SJSA1 (cell line): Measurements from ENCODE around the gene MEIKIN. TPM values are rescaled to one million over a fixed set of nuclear protein-coding genes. Genes with fewer than 3 reads are reported as not detected.
"Not testable (repeated sequence)": the region's sequence is repeated elsewhere in the genome, so short reads cannot be mapped to it uniquely, and the experiment has no call there.

Source experiments
- DNase-seq, 2 experiments: peaks; one replicate each; pipeline ENCODE4 v3.0.0-alpha.2; 2015 to 2020; ENCODE audit warnings: low spot score in 2 of 2, low read depth in 1 of 2
- H3K27ac ChIP-seq: fragments of 250-450 bp; sonication (Bioruptor Pico); 2 replicates; pipeline ENCODE4 v1.5.1; 2020; ENCODE audit warnings: mild to moderate bottlenecking, moderate library complexity
- H3K27me3 ChIP-seq: fragments of 250-450 bp; sonication (Bioruptor Pico); replicated peaks from 2 replicates; pipeline ENCODE4 v1.5.1; 2020; ENCODE audit warnings: mild to moderate bottlenecking, moderate library complexity
- H3K36me3 ChIP-seq: fragments of 250-450 bp; sonication (Bioruptor Pico); 2 replicates; pipeline ENCODE4 v1.5.1; 2020; ENCODE audit warnings: mild to moderate bottlenecking
- H3K4me1 ChIP-seq: fragments of 250-450 bp; sonication (Bioruptor Pico); replicated peaks from 2 replicates; pipeline ENCODE4 v1.6.1; 2021; ENCODE audit warnings: mild to moderate bottlenecking
- H3K4me3 ChIP-seq: fragments of 250-450 bp; sonication (Bioruptor Pico); 2 replicates; pipeline ENCODE4 v1.5.1; 2020; ENCODE audit warnings: mild to moderate bottlenecking
- H3K9me3 ChIP-seq: fragments of 250-450 bp; sonication (Bioruptor Pico); replicated peaks from 2 replicates; pipeline ENCODE4 v1.5.1; 2020; ENCODE audit warnings: mild to moderate bottlenecking
- total RNA-seq: library from RNA; depleted of rRNA; stranded (reverse); fragments of >200 nt; shearing (Covaris generic); gene quantifications from 2 replicates; pipeline ENCODE4 v1.2.3, GENCODE V29; 2014

MEIKIN gene
- total RNA-seq, 1 experiment from 2014 or later, result not detected

GRCh38 chr5:131782717-131783116, 162.7 kb downstream of the MEIKIN start:
- H3K4me1 ChIP-seq, result 0 out of 2 replicates have a peak, but pooled peaks cover 2% of the 10 kb centered on the region
- H3K4me3 ChIP-seq, result no peak overlapping the region
- no peaks in the 10 kb centered on the region for H3K27me3 ChIP-seq
- DNase-seq, result no peak
- H3K27ac ChIP-seq, result no peak overlapping the region
- H3K9me3 ChIP-seq, result 0 out of 2 replicates have a peak, but pooled peaks cover 2% of the 10 kb centered on the region
- H3K36me3 ChIP-seq, result peaks cover 27% of the 10 kb centered on the region

- DNase-seq, H3K9me3 ChIP-seq, H3K4me3 ChIP-seq, H3K27ac ChIP-seq, H3K27me3 ChIP-seq, H3K4me1 ChIP-seq: not testable (repeated sequence)
- peaks cover 24% of the 10 kb centered on the region for H3K36me3 ChIP-seq
Observed at GRCh38 chr5:131778141-131778540, 167.3 kb downstream of the MEIKIN start.

- H3K4me1 ChIP-seq, result no peaks in the 10 kb centered on the region; the same call in 1 of the 2 replicates
- no peak overlapping the region for H3K27ac ChIP-seq
- H3K27me3 ChIP-seq, result no peaks in the 10 kb centered on the region
- peaks cover 13% of the 10 kb centered on the region for H3K36me3 ChIP-seq
- DNase-seq, result no peak
- H3K9me3 ChIP-seq, result 0 out of 2 replicates have a peak, but pooled peaks cover 2% of the 10 kb centered on the region
- no peak overlapping the region for H3K4me3 ChIP-seq
Observed at GRCh38 chr5:131776450-131776849, 169.0 kb downstream of the MEIKIN start.

DNA sequence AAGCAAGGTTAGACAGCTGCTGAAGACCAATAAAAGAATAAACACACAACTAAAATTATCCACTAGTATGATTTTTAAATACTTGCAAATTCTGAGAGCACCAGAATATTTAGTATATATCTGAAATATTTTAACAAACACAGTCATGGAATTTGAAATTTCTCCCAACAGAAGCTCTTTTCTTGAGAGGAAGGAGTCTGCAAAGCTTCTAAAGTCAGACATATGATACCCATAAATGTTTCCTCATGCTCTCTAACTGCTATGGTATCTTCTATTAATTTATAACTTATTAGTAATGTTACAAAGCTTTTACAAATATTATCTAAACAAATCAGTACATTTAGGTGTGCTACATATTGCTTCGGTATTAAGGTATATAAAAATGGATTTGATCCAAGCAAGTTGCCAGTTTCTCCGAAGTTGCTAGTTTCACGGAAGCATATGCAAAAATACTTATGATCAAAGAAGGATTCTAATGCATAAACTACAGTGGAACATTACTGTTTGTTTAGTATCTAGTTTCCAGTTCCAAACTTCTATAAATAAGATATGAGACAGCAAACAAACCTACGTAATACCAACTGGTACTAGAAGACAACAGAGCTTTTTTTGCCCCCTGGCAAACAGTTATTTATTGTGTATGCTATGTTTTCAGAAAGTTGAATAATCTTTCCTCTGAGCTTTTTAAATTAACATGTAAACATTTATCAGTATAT, 170.7 kb downstream of the MEIKIN start:
- Histone ChIP-seq H3K4me1 (no peaks in the 10 kb centered on the region; the same call in 1 of the 2 replicates), H3K27me3 (no peaks in the 10 kb centered on the region), H3K36me3 (0 out of 2 replicates have a peak, but pooled peaks cover 4% of the 10 kb centered on the region), H3K9me3 (no peaks in the 10 kb centered on the region), H3K27ac (no peak overlapping the region), H3K4me3 (no peak overlapping the region)
- no peak for DNase-seq

GRCh38 chr5:131773805-131774204, 171.7 kb downstream of the MEIKIN start:
- Histone ChIP-seq H3K9me3 (no peaks in the 10 kb centered on the region), H3K4me1 (no peaks in the 10 kb centered on the region; the same call in 1 of the 2 replicates), H3K27me3 (no peaks in the 10 kb centered on the region), H3K4me3 (no peak overlapping the region), H3K36me3 (0 out of 2 replicates have a peak, but pooled peaks cover 4% of the 10 kb centered on the region), H3K27ac (no peak overlapping the region)
- DNase-seq, result no peak

- no peaks in the 10 kb centered on the region; the same call in 1 of the 2 replicates for H3K4me1 ChIP-seq
- no peak for DNase-seq
- H3K27ac ChIP-seq, result no peak overlapping the region
- no peak overlapping the region for H3K4me3 ChIP-seq
- peaks cover 4% of the 10 kb centered on the region; the same call in 1 of the 2 replicates for H3K36me3 ChIP-seq
- no peaks in the 10 kb centered on the region for H3K9me3 ChIP-seq
- H3K27me3 ChIP-seq, result no peaks in the 10 kb centered on the region
Observed at GRCh38 chr5:131771692-131772091, 173.8 kb downstream of the MEIKIN start.

GRCh38 chr5:131769961-131770360, 175.5 kb downstream of the MEIKIN start:
- no peak for DNase-seq
- H3K9me3 ChIP-seq, result no peaks in the 10 kb centered on the region

DNA sequence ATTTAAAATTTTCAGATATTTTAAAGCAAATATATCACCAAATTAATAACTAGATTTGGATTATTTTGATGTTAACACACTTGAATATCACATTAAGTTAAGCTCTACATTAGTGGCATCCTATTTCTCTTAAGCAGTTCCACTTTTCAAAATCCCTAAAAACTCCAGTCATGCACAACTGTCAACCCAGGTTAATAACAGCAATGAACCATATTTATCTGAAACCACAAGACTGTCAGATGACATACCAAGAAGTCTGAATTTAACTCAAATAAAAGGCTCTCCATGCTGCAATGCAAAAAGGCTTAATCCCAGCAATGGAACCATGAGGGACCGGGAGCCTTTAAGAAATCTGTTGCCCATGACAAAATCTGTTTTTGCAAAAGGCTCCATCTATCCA, 176.1 kb downstream of the MEIKIN start:
- H3K27me3 ChIP-seq, result no peaks in the 10 kb centered on the region
- peaks cover 6% of the 10 kb centered on the region for H3K36me3 ChIP-seq
- H3K4me1 ChIP-seq, result no peaks in the 10 kb centered on the region; the same call in 1 of the 2 replicates
- DNase-seq, result no peak
- no peak overlapping the region for H3K4me3 ChIP-seq
- no peaks in the 10 kb centered on the region for H3K9me3 ChIP-seq
- no peak overlapping the region for H3K27ac ChIP-seq

More at GRCh38 chr5:131769961-131770360, 175.5 kb downstream of the MEIKIN start:
- Histone ChIP-seq H3K36me3 (no peaks in the 10 kb centered on the region; the same call in 1 of the 2 replicates), H3K4me3 (no peak overlapping the region), H3K27me3 (no peaks in the 10 kb centered on the region), H3K4me1 (no peaks in the 10 kb centered on the region; the same call in 1 of the 2 replicates), H3K27ac (no peak overlapping the region)

DNA sequence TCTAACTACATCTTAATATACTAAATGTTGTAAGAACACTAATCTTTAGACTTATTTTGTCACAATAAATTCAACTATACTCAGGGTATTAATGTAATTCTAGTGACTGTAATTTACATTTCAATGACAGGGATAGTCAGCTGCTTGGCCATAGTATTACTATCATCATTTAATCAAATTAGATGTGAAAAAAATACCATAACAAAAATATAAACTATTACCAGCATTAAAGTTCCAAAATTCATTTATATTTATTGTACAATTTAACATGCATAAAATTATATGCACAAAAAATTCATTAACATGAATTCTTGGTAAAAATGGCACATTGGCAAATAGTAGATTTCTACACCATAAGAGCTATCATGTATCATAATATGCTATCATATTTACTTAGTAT, 177.6 kb downstream of the MEIKIN start:
- no peak for DNase-seq
- Histone ChIP-seq H3K36me3 (peaks cover 7% of the 10 kb centered on the region), H3K27me3 (no peaks in the 10 kb centered on the region), H3K9me3 (no peaks in the 10 kb centered on the region), H3K4me1 (no peaks in the 10 kb centered on the region), H3K4me3 (no peak overlapping the region), H3K27ac (no peak overlapping the region)

DNA sequence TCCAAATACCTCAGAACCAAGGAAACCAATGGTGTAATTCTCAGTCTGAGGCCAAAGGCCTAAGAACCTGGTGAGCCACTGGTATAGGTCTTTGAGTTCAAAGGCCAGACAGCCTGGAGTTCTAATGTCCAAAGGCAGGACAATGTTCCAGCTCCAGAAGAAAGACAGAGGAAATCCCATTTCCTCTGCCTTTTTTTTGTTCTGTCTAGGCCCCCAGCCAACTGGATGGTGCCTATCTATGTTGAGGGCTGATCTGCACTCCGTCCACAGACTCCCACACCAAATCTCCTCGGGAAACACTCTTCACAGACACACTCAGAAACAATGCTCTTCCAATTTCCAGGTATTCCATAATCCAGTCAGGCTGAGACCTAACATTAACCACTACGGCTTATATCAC, 178.8 kb downstream of the MEIKIN start:
- DNase-seq, result no peak
- Histone ChIP-seq H3K9me3 (no peaks in the 10 kb centered on the region), H3K27ac (no peak overlapping the region), H3K4me1 (no peaks in the 10 kb centered on the region), H3K36me3 (peaks cover 14% of the 10 kb centered on the region), H3K4me3 (no peak overlapping the region), H3K27me3 (no peaks in the 10 kb centered on the region)

- Histone ChIP-seq H3K4me3 (no peak overlapping the region), H3K9me3 (no peaks in the 10 kb centered on the region), H3K27ac (no peak overlapping the region), H3K4me1 (no peaks in the 10 kb centered on the region), H3K36me3 (peaks cover 14% of the 10 kb centered on the region), H3K27me3 (no peaks in the 10 kb centered on the region)
- no peak for DNase-seq
Observed at GRCh38 chr5:131765261-131765660, 180.2 kb downstream of the MEIKIN start.

GRCh38 chr5:131763968-131764367, 181.5 kb downstream of the MEIKIN start:
- Histone ChIP-seq H3K36me3 (peaks cover 14% of the 10 kb centered on the region), H3K27me3 (no peaks in the 10 kb centered on the region), H3K4me3 (no peak overlapping the region), H3K9me3 (no peaks in the 10 kb centered on the region), H3K27ac (no peak overlapping the region), H3K4me1 (peaks cover 2% of the 10 kb centered on the region)
- no peak for DNase-seq

GRCh38 chr5:131760793-131761192, 184.7 kb downstream of the MEIKIN start:
- Histone ChIP-seq H3K9me3 (no peaks in the 10 kb centered on the region), H3K4me3 (no peak overlapping the region), H3K4me1 (peaks cover 12% of the 10 kb centered on the region), H3K27ac (no peak overlapping the region), H3K27me3 (no peaks in the 10 kb centered on the region), H3K36me3 (peaks cover 14% of the 10 kb centered on the region)
- no peak for DNase-seq

- Histone ChIP-seq H3K9me3 (no peaks in the 10 kb centered on the region), H3K36me3 (peaks cover 11% of the 10 kb centered on the region), H3K4me1 (peaks cover 13% of the 10 kb centered on the region), H3K27me3 (no peaks in the 10 kb centered on the region), H3K27ac (no peak overlapping the region), H3K4me3 (no peak overlapping the region)
- DNase-seq, result no peak
Observed at GRCh38 chr5:131759704-131760103, 185.8 kb downstream of the MEIKIN start.
